Measurements from ENCODE around the gene GUCY2D. TPM values are rescaled to one million over a fixed set of nuclear protein-coding genes. Genes with fewer than 3 reads are reported as not detected.

GUCY2D gene
- total RNA-seq, 4 donors from 2014 or later: not detected

GRCh38 chr17:8041249-8041928 is 39.0 kb downstream of the GUCY2D start:
- H3K36me3 ChIP-seq: no peaks in the 10 kb centered on the region

GRCh38 chr17:8041979-8042378 is 39.6 kb downstream of the GUCY2D start:
- ATAC-seq: no peak
- Histone ChIP-seq H3K36me3 (no peaks in the 10 kb centered on the region), H3K4me3 (no peak overlapping the region), H3K27me3 (peaks cover 64% of the 10 kb centered on the region), H3K4me1 (peaks cover 0 to 7% (median 3%) of the 10 kb centered on the region in 3 donors), H3K9me3 (no peaks in the 10 kb centered on the region), H3K27ac (no peak overlapping the region)
- TF ChIP-seq POLR2A (IDR thresholded peaks at IDR 0.05) (no peak), POLR2AphosphoS5 (IDR thresholded peaks at IDR 0.05) (no peak), EP300 (IDR thresholded peaks at IDR 0.05) (no peak), CTCF (IDR thresholded peaks at IDR 0.05) (no peak)

More at GRCh38 chr17:8041249-8041928, 39.0 kb downstream of the GUCY2D start:
- peaks cover 0 to 7% (median 3%) of the 10 kb centered on the region in 3 donors for H3K4me1 ChIP-seq
- H3K27me3 ChIP-seq: peaks cover 66% of the 10 kb centered on the region
- H3K27ac ChIP-seq: peak overlapping the region in 3 of 4 donors; percentile 62 to 66 (median 63)
- H3K9me3 ChIP-seq: no peaks in the 10 kb centered on the region
- peak overlapping the region in 1 of 2 donors; percentile 1 for H3K4me3 ChIP-seq
- WGBS, 2 donors (ENCODE audit: low coverage in 1 of 2): 44 to 64% methylated on average over 4 of the region's 8 CpGs
- ATAC-seq: peak; percentile 92
- TF ChIP-seq EP300 (IDR thresholded peaks at IDR 0.05) (no peak), POLR2A (IDR thresholded peaks at IDR 0.05) (no peak), CTCF (IDR thresholded peaks at IDR 0.05) (peak in 3 of 4 experiments; percentile 47 to 54 (median 47)), POLR2AphosphoS5 (IDR thresholded peaks at IDR 0.05) (peak; percentile 41)

- ATAC-seq: no peak
- Histone ChIP-seq H3K4me1 (peaks cover 0 to 7% (median 3%) of the 10 kb centered on the region in 3 donors), H3K36me3 (no peaks in the 10 kb centered on the region), H3K4me3 (no peak overlapping the region), H3K9me3 (no peaks in the 10 kb centered on the region), H3K27ac (no peak overlapping the region), H3K27me3 (peaks cover 52% of the 10 kb centered on the region)
- TF ChIP-seq POLR2AphosphoS5 (IDR thresholded peaks at IDR 0.05) (no peak), POLR2A (IDR thresholded peaks at IDR 0.05) (no peak), CTCF (IDR thresholded peaks at IDR 0.05) (no peak), EP300 (IDR thresholded peaks at IDR 0.05) (no peak)
- 63 to 88% methylated on average over 3 to 7 of the region's 24 CpGs for WGBS, 2 donors (ENCODE audit: low coverage in 1 of 2)
These were observed 42.7 kb downstream of the GUCY2D start for GRCh38 chr17:8044819-8045810.

GRCh38 chr17:8046306-8046928 is 44.0 kb downstream of the GUCY2D start:
- H3K27ac ChIP-seq: no peak overlapping the region
- no peaks in the 10 kb centered on the region for H3K36me3 ChIP-seq
- H3K4me3 ChIP-seq: no peak overlapping the region
- peaks cover 49% of the 10 kb centered on the region for H3K27me3 ChIP-seq
- peaks cover 0 to 5% (median 0%) of the 10 kb centered on the region in 3 donors for H3K4me1 ChIP-seq
- H3K9me3 ChIP-seq: no peaks in the 10 kb centered on the region
- TF ChIP-seq POLR2AphosphoS5 (IDR thresholded peaks at IDR 0.05) (no peak), POLR2A (IDR thresholded peaks at IDR 0.05) (no peak), CTCF (IDR thresholded peaks at IDR 0.05) (no peak), EP300 (IDR thresholded peaks at IDR 0.05) (no peak)
- ATAC-seq: no peak
- 73% methylated on average over 2 of the region's 11 CpGs; no CpG with 5 or more reads in 1 of the 2 donors for WGBS, 2 donors (ENCODE audit: low coverage in 1 of 2)
